ENCODE measurements around the gene MSI2.
A peak's percentile ranks its signal among the peaks of the same experiment; 100 is the strongest.

MSI2 gene

DNA sequence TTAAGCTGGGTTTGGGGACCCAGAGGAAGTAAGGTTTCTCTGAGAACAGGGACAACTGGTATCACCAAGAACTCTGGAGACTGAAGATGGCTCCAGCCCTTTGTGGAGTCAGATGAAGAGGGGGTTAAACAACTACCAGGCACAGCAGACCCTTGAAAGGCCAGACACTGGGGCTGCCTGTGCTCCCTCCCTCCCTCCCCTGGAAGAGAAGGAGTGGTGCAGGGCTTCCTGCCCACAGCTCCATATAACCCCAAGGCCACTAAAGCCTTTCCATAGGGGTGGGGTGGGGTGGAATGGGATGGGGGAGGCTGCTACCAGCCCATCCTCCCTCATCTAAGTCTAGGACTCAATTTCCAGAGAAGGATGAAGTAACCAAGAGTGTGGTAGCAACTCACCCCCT, 422.1 kb downstream of the MSI2 start:
- no peak for DNase-seq

DNA sequence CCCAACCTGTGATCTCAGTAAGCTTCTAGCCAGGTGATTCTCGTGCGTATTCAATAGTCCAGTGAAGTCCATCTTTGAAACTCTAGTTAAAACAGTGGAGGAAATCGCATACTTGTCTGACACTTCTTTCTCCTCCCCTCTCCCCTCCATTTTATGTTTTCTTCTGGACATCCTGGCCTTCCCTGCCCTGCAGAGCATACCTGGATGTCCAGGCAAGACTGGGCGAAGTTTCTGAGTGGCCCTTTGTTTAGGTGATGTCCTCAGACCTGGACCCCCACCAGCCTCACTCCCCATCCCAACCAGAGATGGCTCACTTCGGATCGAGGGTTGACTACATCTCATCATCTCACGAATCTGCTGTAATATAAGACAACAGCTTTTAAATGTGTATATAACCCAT, 423.0 kb downstream of the MSI2 start:
- DNase-seq = no peak

DNA sequence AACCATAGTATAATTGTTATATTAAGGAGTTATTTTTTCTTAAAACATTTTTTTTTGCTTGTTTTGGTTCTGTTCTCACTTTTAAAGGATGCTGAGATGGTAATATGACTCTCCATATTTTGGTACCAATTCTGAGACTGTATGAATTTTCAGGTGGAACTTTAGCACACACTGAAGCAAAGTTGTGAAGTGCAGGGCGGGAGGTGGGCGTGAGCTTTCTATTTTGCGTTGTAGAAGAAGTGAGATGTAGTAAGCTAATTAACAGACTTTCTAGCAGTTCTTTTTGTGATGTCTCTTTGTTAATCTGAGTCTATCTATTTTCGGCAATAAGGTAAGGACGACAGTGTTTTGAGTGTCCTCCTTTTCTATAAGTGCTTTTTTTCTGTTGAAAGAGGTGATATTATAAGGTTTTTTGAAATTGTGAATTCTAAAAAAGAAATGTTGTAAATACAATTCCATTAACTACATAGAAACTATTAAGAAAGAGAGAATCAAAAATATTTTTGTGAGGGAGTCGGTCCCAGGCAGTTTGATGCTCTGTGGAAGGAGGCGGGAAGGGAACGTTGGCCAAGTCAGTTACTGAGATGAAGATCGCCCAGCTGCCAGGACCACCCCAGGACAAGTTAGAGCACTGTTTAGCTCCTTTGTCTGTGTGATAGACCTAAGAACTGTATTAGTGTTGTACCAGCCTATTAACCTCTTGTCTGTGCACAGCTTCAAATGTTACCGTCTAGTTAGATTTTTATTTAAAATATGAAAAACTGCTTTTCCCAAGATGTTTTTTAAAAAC, 423.8 kb downstream of the MSI2 start:
- no peak for DNase-seq

DNA sequence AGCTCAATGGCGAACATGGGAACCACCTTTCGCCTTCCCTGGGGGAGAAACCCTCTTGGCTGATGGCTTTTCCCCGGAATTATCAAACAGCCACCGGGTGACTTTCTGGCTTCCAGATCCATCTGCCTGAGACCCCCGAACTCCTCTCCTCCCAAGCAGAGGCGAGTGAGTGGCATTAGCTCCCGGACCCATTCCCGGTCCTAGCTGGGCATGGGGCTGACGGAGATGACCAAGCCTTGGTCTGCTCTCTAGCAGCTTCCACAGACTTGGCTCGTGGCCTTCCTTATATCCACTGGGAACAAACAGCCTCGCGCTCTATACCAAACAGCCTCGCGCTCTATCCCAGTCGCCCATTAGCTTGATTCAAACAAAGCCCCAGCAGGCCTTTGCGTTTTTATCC, 426.4 kb downstream of the MSI2 start:
- no peak for DNase-seq

DNA sequence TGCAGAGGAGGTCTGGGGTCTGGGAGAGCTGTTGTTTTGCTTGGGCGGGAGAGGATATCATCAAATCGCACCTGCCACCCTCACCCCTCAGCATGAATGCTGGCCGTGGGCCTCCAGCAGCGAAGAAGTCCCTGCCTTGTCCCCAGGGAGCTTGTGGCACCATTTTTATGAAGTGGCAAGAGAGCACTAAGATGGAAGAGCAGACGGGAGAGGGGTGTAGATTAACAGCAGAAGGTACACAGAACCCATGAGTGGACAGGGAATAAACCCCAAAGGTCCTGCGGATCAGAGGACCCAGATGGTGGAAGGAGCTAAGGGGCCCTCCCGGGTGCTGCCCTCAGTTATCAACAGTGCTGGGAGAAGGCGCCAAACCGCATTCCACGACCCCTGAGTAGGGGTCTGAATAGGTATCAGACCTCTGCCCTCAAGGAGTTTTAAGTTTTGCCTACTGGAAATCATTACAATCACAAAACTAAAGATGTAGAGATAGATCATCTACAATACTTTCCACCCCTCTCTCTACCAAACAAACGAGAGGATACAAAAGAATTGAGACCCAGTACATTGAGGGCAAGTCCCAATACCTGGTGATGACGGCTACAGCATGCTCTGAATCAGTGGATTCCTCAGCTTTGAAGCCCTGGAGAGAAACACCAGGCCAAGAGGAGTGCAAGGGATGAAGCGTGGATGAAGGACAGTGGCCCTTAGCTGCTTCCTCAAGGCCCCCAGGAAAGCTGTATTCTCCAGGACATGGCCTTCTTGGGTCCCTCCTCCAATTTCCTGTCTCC, 428.6 kb downstream of the MSI2 start:
- no peak for DNase-seq

DNA sequence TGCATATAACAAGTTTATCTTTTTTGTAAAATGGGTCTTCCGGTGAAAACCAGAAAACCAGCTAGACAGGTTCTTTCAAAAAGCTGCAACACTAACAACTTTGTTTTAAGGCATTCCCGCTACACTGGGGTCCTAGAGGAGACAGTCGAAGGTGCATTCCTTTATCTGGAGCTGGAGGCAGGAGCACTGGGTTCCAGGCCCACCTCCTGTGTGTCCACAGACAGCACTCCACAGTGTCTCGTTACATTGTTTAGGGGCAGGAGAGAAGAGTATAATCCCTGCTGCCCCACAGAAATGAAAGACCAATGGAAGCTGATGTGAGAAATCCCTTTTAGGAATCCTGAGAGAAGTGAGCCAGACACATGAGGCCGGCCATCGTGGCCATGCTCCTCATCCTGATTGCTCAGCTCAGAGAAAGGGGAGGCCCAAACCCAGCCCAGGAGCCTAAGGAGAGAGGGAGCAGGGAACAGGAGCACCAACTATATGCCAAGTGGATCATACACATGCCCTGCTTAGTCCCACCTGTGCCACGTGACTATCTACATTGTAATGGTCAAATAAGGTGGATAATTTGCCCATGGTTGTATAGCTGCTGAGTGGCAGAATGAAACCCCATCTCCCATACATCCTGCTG, 429.3 kb downstream of the MSI2 start:
- DNase-seq = no peak

DNA sequence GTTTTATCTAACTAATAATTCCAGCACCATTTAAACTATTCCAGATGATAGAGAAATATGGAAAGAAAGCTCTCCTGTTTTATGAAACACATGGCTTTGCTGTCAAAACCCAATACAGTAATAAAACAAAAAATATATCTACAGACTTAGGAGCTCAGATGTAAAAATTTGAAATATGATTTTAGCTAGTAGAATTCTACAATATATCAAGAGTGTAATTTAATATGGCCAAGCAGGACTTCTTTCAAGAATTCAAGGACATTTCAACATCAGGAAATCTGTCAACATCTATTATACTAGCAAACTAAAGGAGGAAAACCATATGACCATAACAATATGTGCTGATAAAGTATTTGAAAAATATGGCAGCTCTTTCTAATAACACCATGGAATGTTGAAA, 431.3 kb downstream of the MSI2 start:
- DNase-seq = no peak

DNA sequence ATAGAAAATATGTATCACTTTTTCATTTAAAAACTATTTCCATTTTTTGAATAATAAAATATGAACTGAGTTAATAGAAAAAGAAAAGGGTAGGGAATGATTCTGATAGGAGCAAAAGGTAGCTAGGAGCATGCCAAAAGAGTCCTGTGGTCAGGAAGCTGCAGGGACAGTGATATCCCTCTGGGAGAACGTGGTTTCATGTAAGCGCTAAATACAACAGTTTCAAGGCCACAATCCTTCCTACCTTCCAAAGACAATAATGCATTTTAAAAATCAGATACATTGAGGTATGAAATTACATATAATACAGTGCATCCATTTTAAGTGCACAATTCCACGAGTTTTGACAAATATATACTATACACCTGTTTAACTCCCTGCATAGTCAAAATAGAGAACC, 432.9 kb downstream of the MSI2 start:
- no peak for DNase-seq

DNA sequence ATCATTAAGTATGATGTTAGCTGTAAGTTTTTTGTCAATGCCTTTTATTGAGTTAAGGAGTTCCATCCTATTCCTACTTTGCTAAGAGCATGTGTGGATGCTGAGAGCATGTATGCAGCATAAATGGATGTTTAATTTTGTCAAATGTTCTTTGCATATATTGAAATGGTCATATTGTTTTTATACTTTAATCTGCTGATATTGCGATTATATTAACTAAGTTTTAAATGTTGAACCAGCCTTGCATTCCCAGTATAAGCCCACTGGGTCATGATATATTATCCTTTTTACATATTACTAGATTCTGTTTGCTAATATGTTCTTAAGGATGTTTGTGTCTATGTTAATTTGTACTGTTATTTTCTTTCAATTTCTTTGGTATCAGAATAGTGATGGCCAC, 435.6 kb downstream of the MSI2 start:
- no peak for DNase-seq

DNA sequence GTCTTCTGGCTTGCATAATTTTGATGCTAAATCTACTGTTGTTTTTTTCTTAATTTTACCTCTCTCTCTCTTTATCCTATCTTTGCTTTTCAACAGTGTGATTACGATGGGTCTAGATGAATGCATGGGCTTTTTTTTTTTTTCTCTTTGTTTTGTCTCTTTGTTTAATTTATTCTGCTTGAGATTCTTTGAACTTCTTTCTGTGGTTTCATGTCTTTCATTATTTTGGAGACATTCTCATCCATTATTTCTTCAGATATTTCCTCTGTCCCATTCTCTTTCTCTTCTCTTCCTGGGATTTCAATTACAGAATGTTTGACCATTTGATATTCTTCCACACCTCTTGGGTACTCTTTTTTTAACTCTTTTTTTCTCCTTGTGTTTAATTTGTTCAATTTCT, 436.4 kb downstream of the MSI2 start:
- no peak for DNase-seq

DNA sequence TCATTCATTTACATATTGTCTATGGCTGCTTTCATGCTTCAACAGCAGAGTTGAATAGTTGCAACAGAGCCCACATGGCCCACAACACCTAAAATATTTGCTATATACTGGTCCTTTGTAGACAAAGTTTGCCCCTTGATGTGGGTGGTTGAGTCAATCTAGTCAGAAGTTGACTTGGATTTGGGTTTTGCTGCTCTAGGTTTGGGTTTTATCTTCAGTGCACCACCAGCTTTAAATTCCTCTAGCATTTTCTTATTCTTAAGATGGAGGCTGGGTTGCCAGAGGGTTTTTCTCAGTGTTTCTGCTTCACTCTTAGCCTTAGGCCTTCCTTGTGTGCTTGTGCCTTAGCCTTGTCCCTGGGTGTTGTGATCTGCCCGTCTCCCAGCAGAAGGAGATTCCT, 437.7 kb downstream of the MSI2 start:
- DNase-seq = no peak

DNA sequence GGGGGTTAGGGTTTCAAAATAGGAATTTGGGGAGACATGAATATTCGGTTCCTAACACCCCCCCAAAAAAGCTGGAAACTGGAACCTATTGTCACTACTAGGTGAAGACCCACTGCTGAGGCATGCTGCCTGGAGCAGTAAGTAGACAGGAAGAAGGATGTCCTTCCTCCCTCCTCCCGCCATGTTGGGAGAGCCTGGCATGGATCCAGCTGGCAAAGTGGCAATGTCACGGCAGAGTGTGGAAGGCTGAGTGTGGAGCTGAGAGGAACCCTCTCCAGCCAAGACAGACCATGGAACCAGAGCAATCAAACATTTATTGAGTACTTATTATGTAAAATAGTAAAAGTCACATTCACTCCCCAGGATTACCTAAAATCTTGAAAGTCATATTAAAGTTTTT, 439.7 kb downstream of the MSI2 start:
- DNase-seq = no peak

DNA sequence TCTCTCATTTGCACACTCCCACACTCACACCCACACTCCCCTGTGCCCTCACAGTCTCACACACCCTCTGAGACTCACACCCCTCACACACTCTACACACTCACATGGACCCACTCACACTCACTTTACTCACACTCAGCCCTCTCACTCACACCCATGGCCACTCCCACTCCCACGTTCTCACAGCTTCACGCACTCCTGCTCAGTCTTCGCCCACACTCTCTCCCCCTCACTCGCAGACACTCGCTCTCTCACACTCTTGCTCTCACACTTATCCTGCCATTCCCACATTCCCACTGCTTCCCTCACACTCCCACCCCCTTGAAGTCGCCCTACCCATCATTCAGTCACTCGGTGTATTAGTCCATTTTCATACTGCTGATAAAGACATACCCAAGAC, 440.9 kb downstream of the MSI2 start:
- DNase-seq = no peak

DNA sequence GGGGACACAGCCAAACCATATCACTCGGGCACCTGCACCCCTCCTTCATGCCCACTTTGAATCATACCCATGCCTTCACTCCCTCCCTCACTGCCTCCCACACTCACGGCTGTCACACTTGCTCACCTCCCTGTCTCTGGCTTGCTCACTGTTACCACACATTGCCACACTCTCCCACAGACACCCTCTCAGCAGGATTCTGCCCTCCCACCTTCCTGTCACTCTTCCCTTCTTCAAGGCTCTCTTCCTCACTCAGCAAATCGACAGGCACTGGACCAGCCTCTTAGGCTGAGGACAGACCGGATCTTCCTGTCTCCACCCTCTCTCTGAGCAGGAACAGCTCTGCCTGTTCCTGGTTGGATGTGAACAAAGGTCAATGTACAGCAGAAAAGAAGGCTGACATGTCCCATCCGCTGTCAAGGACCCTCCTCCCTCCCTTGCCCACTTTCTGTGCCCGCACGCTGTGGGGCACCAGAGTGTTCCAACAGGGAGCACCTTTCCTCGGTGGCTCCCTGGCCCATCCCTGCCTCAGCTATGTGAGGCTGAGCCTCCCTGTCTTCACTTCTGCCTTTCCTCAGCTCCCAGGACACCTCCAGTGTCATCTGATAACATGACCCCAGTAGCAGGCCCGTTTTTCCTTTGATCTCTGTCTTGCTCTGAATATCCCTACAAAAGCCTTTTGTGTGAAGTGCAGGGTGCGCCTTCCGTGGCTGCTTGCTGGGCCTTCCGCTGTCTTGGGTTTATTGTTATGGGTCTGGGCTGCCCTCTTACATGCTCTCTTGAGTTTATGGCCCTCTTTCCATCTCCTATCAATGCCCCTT, 441.8 kb downstream of the MSI2 start:
- no peak for DNase-seq

DNA sequence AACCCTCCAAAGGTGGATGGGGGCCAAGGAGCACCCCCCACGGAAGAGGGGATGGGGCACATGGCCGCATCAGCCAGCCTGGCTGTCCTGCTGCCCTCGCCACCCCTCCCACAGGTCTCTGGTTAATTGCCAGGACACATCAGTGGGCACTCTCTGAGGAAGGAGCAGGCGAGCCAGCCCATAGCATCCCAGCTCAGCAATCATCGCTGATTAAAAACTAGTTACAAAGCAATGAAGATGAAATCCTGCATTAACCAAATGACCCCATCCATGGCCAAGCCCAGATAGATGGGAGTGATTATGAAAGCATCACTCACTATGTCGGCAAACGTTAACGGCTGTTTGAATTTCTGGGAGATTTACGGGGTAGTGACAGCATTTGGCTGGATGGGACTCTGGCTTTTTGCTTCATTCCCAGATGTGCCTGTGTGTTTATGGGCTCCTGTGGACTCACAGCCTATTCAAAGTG, 443.5 kb downstream of the MSI2 start:
- no peak for DNase-seq

DNA sequence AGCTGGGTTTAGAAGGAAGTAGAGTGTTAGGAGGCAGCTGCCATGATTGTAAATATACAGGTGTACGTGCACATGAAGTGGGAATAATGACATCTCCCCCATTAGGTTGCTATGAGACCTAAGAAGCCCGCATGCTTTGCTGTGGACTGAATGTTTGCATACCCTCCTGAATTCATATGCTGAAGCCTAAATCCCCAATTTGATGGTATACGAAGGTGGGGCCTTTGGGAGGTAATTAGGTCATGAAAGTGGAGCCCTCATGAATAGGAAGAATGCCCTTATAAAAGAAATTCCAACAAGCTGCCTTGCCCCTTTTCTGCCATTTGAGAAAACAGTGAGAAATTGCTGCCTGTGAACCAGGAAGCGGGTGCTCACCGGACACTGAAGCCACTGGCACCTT, 444.8 kb downstream of the MSI2 start:
- DNase-seq = peak; percentile 25

DNA sequence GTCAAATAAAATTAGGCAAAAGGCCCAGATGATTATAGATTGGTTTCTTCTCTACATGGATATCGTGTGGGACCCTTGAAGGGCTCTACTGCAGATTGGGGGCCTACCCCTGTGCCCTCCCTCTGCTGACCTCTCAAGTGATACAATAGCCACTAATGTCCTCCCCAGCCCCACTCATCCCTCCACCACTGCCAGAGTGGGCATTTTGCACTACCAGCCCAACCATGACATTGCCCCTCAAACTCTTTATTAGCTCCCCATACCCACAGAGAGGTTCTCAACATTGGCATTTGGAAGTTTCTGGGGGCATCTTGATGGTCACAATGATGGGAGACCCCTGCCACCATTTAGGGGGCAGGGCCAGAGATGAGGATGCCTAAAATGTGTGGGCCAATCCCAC, 446.9 kb downstream of the MSI2 start:
- DNase-seq = no peak

DNA sequence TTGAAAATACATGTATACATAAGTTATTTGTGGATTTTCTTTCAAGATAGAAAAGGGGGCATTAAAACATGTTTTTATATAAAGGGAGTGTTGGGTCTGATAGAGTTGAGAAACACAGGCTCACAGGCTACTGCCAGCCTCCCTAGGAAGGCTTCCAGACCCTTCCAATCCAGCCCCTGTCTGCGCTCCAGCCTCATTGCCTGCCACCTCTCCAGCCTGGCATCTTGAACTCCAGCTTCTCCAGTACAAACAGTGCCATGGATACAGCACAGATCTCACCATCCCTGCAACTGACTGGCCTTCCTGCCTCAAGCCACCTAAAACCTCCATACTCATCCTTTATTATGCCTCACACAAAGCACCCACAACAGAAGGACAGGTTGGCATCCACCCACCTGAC, 448.1 kb downstream of the MSI2 start:
- no peak for DNase-seq

DNA sequence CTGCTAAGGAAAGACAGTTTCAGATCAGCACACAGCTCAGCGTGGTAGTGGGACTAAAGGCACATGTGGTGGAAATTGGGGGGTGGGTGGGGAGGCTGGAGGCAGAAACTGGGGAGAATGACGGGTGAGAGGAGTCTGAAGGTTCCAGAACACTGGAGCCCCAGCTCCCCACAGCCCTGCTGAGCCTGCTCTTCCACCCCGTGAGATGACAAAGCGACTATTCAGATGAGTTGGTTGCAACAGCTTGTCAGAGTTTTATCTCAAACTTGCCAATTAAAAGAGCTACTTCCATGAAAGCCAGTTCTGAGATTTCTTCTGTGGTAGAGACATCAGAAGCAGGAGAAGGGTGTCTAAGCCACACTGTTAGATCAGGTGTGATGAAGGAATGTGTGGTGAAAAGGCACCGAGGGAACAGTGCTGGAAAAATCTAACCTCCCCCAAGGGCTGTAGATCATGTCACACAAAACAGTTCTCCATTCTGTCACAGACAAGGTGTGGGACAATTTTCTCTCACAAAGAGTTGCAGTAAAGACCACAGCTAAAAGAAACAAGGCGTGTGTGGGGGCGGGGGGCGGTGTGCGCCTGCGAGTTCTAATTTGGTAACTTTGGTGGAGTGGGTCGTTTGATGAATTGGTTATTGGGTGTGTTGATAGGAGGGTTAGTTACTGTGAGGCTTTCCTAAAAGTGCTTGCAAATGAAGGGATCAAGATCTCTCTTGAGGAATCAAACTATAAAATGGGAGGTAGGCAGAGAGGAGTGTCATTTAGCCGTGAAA, 449.8 kb downstream of the MSI2 start:
- DNase-seq = no peak

DNA sequence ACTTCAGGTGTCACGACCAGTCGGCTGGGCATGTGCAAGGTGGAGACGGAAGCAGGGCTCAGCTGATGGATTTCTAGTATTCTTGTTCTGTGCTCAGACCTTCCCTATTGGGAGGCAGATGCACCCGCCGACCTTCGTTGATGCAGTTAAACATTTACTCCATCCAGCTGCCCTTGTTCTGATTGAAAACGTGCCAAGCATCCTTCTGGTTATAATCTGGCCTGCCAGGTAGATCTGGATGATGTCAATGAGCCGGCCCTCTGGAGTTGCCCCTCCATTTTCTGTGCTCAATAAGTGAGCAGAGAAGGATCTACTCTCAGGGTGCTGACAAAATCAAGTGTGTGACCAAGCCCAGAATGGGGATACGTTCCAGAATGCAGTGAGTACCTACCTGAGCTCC, 450.4 kb downstream of the MSI2 start:
- no peak for DNase-seq

DNA sequence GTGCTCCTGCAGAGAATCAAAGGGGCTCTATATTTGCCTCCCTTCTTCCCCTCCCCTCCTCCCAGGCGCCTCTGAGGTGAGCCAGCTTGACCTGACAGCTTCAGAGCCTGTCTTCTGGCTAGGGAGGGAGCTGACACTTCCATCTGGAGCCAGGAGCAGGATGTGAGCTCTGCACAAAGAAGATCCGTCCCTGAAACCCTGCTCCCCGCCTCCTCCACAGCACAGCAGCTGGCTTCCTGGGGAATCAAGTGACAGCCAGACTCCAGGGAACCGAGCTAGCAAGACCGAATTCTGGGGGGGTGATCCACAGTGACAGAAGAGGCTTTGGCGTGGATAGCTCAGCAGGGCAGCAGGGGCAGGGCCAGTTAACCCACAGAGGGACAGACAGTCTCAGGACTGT, 451.6 kb downstream of the MSI2 start:
- peak; percentile 67 for DNase-seq

DNA sequence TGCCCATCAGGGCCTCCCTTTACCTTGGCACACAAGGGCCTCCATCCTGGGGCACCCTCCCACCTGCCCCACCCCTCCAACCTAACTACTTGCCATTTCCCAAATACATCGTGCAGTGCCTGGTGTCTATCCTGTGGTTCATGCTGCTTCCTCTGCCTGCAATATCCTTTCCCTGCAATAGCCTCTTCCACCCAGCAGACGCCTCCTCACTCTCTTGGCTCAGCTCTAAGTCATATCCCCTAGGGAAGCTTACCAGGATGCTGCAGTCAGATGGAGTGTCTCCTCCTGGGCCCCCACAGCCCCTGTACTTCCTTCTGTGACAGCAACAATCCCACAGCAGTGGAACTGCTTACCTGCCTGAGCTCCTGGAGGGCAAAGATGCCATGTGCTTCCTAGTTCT, 452.1 kb downstream of the MSI2 start:
- DNase-seq = peak; percentile 65

Data from NCI-H146 (cell line).